GM04503 (cell line): ENCODE data around the gene NEGR1.

Experiments
- DNase-seq: peaks from one replicate; pipeline ENCODE4 v3.0.0-alpha.2; 2012; ENCODE audit warnings: low read depth

The NEGR1 gene

DNA sequence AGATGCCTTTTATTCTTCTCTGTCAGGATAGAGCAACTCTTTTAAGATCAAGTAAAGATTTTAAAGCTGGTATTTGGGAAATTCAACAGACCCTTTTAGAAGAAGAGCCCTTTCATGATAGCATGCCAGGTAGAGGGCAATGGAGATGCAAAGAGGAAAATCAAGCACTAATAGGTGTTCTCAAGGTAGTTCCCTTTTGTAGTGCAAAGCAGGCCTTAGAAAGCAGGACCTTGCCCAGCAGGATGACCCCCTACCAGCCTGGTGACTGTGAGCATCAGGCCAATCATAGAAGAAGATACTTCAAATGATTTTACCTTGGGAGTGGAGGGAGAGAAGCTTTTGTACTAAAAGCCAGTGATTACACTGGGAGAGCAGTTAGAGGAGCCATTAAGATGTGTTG, 820.1 kb downstream of the NEGR1 start:
- DNase-seq = no peak

DNA sequence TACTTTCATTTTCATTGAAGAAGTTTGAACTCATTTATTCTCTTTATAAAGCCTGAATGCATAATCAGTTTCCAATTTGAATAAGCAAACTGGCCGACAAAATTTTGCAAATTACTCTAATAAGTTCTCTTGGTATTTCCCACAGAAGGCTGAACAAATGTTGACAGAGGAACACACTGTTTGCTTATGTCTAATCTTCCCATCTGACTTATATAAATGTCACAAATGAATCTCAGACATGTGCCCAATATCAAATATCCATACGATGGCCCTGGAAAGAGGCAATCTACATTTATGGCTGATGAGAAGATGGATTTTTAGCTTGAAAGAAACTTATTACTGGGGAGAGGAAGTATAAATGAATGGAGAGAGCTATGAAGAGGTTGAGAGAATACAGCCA, 820.9 kb downstream of the NEGR1 start:
- DNase-seq = no peak

DNA sequence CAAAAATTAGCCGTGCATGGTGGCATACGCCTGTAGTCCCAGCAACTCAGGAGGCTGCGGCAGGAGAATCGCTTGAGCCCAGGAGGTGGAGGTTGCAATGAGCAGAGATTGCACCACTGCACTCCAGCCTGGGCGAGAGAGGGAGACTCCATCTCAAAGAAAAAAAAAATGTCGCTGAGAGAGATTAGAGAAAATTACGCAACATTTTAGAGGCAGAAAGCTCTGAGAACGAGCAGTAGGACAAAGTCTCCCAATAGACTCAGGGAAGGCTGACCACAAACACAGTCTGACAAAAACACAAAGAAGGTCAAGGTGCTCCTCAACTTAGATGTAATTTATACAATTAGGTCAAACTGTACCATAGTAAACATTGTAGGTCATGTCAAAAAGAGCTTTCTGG, 833.9 kb downstream of the NEGR1 start:
- no peak for DNase-seq

DNA sequence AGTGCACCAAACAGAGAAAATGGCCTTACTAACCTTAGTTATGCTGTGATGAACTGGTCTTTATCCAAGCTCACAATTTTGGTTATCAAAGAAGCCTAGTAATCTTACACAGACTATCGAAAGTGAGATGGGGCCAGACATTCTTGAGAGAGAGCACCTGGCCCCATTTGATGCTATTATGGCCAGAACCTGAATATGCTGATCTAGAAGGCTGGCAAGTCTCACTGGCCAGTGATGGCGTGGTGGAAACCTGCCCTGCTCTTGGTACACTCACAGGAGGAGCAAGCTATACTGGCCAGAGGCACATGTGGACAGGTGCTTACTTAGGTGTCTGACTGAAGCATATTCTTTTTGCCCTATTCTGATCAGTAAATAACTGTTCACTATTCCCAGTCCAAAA, 843.7 kb downstream of the NEGR1 start:
- DNase-seq = no peak

DNA sequence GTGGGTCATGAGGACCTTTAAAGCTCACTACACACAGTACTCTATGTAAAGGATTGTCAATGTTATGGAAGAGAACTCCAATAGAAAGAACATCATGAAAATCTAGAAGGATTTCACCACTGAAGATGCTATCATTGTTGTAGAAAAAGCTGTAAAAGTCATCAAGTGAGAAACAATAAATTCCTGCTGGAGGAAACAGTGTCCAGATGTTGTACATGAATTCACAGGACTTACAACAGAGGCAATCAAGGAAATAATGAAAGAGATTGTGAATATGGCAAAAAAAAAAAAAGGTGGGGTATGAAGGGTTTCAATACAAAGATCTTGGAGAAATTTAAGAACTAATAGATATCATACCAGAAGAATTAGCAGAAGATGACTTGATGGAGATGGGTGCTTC, 846.4 kb downstream of the NEGR1 start:
- DNase-seq = no peak

DNA sequence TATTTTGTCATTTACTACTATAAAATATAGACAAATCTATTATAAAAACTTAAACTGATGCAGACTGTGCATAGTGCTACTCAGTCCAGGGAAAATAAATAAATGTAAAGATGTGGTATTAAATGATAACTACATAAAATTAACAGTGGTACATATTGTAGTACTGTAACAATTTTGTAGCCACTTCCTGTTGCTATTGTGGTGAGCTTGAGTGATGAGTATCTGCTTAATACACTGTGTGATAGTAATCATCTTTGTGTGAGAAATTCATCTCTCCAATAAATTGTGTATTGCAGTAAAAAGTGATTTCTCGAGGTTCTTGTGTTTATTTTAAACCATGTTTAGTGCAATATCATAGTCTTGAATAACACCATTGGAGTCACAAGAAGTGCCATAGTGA, 848.1 kb downstream of the NEGR1 start:
- DNase-seq = no peak

DNA sequence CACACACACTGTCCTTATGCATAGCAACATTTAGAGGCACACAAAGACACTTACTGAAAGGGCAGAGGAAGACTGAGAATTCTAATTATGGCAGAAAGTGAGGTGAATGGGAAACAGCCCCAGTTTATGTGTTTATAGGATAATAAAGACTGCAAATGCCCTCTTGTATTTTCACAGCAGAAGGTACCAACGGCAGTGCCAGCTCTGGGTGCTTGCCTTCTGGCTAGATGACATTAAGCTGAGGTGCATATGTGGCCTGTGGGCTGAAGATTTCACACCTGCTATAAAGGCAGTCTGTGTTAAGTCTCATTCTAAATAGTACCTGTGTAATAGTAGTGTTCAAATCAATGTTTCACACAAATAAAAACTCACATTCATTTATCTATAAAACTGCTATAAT, 854.3 kb downstream of the NEGR1 start:
- DNase-seq = no peak

DNA sequence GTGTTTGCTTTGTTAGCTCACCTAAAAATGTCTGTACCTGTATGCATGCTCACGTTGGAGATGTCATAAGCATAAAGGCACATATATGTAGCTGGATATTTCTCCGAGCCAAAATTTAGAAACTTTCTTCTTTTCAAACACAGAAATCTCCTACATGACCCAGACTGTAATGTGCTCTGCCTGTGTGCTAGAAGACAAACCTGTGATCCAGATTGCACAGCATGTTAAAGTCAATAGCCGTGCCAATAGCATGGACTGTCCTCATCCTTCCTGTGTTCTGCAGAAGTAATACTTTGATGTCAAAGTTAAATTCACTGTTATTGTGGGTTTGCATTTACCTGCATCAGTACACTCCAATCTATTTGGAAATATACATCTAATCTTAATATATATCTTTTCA, 855.3 kb downstream of the NEGR1 start:
- no peak for DNase-seq

DNA sequence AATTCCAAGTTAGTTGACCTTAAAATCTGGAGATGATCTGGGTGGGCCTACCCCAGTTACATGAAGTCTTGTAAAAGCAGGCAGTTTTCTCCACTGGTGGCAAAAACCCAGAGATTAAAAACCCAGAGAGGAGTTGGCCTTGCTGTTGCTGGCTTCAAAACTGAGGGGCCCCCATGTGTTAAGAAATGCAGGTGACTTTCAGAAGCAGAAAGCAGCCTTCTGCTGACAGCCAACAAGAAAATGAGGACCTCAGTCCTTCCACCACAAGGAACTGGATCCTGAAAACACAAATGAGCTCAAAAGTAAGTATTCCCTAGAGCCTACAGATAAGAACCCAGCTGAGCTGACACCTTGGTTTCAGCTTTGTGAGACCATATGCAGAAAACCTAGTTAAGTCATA, 857.8 kb downstream of the NEGR1 start:
- DNase-seq = no peak

DNA sequence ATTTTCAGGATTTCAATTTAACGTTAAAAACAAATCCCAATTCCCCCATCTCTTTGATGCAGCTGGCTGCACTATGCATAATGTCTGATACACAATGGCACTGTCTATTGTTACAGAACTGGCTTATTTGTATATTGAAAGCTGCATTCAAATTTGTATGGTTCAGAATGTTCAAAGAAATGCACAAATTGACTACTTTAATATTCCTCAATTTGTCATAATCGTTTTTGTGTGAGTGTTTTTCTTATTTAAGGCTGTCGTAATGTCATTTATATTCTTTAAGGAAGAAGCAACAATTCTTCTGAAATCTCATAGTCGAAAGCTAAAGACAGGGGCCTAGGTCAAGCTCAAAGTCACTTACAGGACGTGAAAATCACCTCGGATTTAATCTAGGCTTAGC, 860.1 kb downstream of the NEGR1 start:
- DNase-seq = no peak

DNA sequence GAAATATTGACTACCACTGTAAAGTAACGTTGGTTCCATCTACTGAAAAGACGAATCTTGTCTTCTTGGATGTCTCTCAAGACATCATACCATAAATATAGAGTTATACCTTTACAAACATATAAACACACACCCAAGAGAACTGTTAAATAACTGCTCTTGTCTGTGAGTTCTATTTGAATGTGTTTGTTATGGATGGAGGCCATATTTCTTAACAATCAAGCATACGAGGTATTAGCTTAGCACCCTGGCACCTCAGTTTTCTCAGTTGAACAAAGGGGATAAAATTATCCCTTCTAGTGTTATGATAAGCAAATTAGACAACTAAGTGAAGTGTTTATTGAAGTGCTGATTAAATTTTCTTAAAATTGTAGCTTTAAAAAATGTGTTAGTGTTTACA, 864.9 kb downstream of the NEGR1 start:
- no peak for DNase-seq

DNA sequence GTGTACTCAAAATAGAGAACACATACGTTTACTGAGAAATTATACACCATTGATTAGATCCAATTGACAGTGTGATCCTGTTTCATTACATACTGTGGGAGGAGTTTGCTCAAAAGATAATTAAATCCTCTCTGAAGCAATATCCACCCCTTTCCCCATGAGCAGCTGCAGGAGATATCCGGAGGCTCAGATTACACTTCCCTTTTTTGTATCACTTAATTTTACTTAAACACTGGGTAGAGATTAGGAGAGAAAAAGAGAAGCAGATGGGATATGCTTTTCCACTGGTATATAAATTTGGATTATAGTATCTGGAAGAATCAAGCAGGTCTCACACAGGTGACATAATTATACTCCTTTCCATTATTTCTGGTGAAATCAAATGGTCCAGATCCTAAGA, 868.2 kb downstream of the NEGR1 start:
- DNase-seq = no peak

DNA sequence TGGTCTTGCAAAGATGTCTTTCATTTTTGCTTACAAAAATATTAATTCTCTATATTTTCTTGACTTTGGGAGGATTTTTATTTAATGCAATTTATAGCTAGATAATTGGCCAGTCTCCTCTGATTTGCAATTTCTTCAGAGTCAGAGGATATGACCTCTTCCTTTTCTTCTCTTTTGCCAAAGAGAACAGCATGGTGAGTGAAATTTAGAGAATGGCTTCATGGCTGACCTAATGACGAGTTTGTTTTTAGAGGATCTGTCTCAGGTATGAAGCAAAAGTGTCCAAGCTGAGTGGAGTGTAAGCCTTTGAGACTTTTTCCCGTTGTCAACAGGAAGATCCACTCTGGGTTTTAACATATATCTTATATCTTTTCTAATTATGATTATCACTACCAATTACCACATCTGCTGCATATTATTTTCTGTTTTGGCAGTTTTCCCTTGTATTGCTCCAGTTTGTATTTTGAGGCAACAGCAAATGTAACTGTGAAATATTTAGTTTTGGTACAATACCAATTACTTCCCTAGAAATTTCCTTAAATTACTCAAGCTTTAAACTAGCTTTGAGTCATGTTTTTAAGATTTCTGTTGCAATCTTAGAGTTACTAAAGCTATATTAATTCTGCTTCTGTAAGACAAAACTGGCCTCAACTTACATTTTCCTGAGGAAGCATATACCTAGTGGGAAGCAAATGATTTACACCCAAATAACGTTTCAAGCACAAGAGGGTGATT, 868.7 kb downstream of the NEGR1 start:
- DNase-seq = peak; percentile 30

DNA sequence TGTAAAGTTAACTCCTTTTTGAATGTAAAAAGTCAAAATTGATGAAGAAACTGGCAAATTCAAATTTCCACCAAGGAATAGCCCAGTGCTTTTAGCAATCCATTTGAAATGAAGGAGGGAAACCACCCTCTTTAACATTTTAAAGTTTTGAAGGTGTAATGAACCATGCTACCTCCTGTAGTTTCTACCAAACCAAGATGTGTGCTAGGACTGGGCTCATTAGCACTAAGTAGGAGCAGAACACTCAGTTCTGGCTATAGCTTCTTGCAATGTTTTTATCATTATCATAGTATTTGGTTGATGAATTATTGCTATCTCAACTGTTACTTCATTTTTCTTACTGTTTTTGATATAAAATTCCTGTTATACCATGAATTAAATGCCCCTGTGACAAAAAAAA, 882.3 kb downstream of the NEGR1 start:
- no peak for DNase-seq

DNA sequence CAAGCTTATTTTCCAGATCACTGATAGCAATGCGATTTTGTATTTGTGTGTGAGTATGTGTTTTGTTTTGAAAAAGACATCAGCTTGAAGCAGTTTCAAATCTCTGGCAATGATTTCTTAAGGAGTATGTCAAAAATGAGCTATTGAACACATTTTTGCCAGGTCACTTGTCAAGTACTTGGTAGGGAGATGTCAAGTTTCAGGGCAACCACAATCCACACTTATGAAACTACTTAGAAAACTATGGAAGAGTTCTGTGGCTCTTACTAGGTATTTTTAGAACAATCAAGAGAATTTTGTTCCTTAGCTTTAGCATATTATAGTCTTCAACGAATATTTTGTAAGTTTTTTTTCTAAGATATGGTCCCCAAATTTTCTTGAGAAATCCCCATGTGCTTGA, 882.7 kb downstream of the NEGR1 start:
- no peak for DNase-seq

DNA sequence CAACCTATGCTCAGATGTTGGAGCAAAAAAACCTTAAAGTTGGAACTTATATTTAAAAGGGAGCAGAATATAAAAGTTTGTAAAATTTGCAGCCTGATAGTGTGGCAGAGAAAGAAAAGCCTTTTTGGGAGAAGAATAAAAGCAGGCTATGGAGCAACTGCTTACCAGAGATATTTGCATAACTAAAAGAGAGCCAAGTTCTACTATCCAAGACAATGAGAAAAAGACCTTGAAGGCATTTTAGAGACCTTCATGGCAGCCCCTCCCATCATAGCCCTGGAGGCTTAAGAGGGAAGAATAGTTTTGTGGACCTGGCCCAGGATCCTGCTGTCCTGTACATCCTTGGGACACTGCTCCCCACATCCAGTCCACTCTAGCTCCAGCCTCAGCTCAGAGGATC, 889.0 kb downstream of the NEGR1 start:
- DNase-seq = no peak

DNA sequence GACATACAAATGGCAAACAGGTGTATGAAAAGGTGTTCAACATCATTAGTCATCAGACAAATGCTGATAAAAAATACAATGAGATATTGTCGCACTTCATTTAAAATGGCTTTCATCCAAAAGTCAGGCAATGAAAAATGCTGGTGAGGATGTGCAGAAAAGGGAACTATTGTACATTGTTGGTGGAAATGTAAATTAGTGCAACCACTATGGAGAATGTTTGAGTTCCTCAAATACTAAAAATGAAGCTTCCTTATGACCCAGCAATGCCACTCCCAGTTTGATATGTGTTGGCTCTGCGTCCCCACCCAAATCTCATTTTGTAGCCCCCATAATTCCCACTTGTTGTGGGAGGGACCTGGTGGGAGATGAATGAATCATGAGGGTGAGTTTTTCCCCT, 891.8 kb downstream of the NEGR1 start:
- DNase-seq = no peak

DNA sequence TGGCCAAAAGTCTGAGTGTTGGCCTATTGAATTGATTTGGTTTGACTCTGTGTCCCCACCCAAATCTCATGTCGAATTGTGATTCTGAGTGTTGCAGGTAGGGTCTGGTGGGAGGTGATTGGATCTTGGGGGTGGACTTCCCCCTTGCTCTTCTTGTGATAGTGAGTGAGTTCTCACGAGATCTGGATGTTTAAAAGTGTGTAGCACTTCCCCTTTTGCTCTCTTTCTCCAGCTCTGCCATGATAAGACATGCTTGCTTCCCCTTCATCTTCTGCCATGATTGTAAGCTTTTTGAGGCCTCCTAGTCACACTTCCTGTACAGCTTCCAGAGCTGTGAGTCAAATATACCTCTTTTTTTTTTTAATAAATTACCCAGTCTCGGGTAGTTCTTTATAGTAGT, 904.5 kb downstream of the NEGR1 start:
- DNase-seq = no peak

DNA sequence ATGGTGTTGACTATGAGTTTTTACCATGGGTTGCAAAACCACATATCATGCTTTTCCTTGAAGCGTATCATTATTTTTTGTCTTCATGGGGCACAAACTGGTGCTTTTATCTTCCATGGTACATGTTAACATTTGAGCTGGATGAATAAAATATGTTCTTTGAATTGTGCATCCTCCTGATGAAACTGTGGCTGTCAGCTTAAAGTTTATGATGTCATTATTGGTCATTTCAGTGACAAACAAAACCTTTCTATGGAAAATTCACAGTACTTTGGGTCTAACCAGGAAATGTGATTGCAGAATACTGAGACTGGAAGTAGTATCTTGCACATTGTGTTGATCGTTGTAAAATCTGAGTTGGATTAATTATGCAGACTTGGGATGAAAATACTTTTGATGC, 909.8 kb downstream of the NEGR1 start:
- DNase-seq = no peak

DNA sequence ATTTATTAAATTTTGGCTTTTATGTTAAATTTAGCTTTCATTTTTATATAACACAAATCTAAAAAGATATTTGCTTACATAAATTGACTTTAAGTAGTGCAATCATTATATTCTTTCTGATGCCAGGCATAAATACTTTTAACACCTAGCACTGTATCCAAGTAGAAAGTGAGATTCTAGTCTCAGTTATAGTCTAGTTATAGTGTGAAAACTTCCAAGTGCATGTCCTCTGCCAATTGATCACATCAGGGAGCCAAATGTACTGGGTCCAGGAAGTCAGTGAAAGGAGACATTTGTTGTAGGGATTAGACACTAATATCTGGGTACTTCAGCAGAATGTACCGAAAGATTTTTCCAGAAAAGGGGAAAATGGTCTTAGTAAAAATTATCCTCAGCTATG, 910.8 kb downstream of the NEGR1 start:
- DNase-seq = no peak

DNA sequence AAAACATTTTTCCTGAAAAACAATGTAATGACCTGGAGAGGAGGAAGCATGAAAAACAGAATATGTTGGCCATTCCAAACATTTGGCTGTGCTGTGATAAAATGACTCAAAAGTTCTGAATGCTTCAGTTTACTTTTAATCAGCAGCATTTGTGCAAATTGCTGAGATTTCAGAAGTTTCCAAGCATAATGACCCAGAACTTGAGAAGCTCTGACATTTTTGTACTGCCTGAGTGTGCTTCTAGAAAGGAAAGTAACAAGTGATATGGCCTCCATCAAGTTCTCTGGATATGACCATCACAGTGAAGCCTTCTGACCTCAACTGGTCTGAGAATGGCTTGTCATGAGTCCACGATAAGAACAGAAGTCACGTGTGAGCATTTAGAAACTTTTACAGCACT, 918.1 kb downstream of the NEGR1 start:
- DNase-seq = peak; percentile 20

DNA sequence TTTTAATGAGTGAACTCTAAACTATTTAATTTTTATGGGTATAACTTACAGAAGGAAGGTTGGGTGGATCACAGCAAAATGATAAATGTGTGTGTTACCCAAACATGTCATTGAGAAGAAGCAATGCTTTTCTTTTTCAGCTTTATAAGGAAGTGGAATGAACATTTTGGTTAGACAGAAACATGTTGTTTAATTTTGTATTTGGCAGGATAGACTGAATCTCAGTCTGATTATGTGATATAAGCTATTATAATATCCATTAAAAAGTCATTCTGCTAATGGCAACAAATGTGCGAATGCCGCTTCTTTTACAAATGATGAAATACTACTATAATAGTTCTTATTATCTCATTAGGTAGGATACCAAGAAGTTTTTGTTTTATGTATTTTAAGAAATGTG, 919.6 kb downstream of the NEGR1 start:
- no peak for DNase-seq

DNA sequence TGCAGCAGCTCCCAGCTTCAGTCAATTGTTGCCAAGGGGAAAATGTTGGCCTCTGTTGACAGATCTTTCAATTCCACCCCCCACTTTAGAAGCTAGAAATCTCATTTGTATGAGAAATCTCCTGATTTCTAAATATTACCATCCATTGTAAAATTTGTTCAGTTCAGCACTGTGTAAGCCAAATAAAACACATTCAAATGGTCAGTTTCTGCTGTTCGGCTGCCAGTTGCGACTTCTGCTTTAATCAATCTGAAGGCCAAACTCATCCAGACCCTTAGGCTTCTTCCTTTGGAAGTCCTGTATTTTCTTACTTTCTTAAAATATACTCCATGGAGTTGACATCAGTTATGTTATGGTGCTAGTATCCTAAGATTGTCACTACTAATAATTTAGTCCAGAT, 920.3 kb downstream of the NEGR1 start:
- no peak for DNase-seq

DNA sequence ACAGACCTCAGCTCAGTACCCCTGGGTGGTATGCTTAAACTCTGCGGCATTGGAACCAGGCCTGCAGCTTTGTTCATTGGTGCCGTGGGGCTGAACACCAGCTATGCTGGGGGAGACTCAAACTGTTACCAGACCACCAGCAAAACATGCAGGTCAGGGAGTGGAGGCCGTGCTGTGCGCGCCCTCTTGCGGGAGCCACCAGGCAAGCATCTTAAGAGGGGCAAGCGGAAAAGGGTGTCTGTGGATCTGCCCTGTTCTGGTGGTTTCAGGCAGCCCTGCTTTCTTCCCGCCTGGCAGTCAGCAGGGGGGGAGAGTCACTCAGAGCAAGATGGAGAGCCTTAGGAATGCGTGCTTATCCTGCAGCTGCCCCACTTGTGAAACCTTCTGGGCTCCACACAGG, 924.6 kb downstream of the NEGR1 start:
- DNase-seq = no peak

DNA sequence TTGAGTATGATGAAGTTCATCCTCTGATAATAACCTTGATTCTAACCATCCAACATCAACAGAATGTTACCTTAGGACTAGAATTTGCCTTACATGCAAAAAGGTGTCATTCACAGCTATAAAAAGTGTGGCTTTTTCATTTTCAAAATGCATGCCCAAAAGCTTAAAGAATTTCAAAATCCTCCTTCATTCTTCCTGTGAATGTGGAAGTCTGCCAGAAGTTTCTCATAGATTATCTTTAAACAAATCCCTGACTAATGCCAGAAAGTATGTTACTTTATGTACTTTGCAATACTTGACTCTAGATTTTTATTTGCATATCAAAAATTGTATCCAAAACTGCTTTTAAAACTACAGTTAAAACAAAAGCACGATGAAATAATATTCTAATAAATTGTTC, 930.9 kb downstream of the NEGR1 start:
- DNase-seq = peak; percentile 19
